ENCODE results near the gene NR2C2AP.

NR2C2AP gene

DNA sequence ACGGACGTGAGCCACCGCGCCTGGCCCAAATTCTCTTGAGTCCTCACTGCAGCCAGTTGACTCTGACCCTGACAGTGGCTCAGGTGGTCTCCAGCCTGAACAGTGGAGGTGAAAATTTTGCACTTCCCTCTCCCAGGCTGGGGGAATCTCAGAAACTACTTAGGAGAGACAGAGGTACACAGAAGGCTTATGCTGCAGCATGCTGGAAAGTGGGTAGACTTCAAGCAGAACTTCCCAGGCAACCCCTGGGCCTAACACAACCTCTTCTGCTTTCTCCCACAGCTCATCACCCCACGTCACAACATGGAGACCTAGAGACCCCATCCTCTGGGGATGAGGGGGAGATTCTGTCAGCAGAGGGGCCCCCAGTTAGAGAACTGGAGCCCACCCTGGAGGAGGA, 23.0 kb upstream of the NR2C2AP start:
- TF ChIP-seq, protein P1, sequence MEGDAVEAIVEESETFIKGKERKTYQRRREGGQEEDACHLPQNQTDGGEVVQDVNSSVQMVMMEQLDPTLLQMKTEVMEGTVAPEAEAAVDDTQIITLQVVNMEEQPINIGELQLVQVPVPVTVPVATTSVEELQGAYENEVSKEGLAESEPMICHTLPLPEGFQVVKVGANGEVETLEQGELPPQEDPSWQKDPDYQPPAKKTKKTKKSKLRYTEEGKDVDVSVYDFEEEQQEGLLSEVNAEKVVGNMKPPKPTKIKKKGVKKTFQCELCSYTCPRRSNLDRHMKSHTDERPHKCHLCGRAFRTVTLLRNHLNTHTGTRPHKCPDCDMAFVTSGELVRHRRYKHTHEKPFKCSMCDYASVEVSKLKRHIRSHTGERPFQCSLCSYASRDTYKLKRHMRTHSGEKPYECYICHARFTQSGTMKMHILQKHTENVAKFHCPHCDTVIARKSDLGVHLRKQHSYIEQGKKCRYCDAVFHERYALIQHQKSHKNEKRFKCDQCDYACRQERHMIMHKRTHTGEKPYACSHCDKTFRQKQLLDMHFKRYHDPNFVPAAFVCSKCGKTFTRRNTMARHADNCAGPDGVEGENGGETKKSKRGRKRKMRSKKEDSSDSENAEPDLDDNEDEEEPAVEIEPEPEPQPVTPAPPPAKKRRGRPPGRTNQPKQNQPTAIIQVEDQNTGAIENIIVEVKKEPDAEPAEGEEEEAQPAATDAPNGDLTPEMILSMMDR (conservative IDR thresholded peaks at IDR 0.05; ENCODE audit: low read depth, low read length): no peak
- H3K27me3 ChIP-seq (ENCODE audit: insufficient read depth, low read depth): peaks cover 8% of the 10 kb centered on the region; the same call in 1 of the 2 replicates
- H3K4me2 ChIP-seq: no peak overlapping the region
- no peaks in the 10 kb centered on the region for H4K20me1 ChIP-seq (ENCODE audit: insufficient read depth)
- H3K36me3 ChIP-seq (ENCODE audit: insufficient read depth): no peaks in the 10 kb centered on the region
- H3K79me2 ChIP-seq (ENCODE audit: insufficient read depth, low read depth): no peaks in the 10 kb centered on the region
- H2AFZ ChIP-seq (ENCODE audit: low read depth): no peak overlapping the region
- H3K4me1 ChIP-seq (ENCODE audit: low read depth, poor library complexity, severe bottlenecking): no peaks in the 10 kb centered on the region
- no peak overlapping the region for H3K4me3 ChIP-seq (IDR thresholded peaks at IDR 0.05; ENCODE audit: insufficient read depth, low read depth, low read length)
- H3K9ac ChIP-seq: no peak overlapping the region
- H3K27ac ChIP-seq: no peak overlapping the region

DNA sequence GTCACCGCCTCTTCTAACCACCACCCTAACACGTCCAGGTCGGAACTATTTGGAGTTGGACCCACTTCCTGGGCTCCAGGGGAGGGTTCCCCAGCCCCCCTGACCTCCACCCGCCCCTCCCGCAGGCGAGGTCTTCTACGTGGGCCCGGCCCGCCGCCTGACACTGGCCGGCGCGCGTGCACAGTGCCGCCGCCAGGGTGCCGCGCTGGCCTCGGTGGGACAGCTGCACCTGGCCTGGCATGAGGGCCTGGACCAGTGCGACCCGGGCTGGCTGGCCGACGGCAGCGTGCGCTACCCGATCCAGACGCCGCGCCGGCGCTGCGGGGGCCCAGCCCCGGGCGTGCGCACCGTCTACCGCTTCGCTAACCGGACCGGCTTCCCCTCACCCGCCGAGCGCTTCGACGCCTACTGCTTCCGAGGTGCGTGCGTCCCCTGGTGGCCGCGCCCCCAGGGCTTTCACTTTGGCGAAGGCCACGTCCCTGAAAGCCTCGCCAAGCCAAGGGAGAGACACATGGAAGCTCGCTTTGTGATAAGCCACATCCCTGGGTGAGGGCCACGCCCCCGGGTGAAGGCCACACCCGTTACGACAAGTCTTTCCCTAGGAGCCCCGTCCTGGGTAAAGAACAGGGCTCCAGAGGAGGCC, 21.8 kb upstream of the NR2C2AP start:
- H3K27me3 ChIP-seq (ENCODE audit: insufficient read depth, low read depth): peaks cover 11% of the 10 kb centered on the region; the same call in 1 of the 2 replicates
- TF ChIP-seq, protein P1 (conservative IDR thresholded peaks at IDR 0.05; ENCODE audit: low read depth, low read length): no peak
- H3K4me1 ChIP-seq (ENCODE audit: low read depth, poor library complexity, severe bottlenecking): no peaks in the 10 kb centered on the region
- H2AFZ ChIP-seq (ENCODE audit: low read depth): no peak overlapping the region
- H4K20me1 ChIP-seq (ENCODE audit: insufficient read depth): no peaks in the 10 kb centered on the region
- no peaks in the 10 kb centered on the region for H3K36me3 ChIP-seq (ENCODE audit: insufficient read depth)
- H3K4me2 ChIP-seq: no peak overlapping the region
- no peak overlapping the region for H3K9ac ChIP-seq
- no peak overlapping the region for H3K4me3 ChIP-seq (IDR thresholded peaks at IDR 0.05; ENCODE audit: insufficient read depth, low read depth, low read length)
- H3K27ac ChIP-seq: no peak overlapping the region
- H3K79me2 ChIP-seq (ENCODE audit: insufficient read depth, low read depth): no peaks in the 10 kb centered on the region

DNA sequence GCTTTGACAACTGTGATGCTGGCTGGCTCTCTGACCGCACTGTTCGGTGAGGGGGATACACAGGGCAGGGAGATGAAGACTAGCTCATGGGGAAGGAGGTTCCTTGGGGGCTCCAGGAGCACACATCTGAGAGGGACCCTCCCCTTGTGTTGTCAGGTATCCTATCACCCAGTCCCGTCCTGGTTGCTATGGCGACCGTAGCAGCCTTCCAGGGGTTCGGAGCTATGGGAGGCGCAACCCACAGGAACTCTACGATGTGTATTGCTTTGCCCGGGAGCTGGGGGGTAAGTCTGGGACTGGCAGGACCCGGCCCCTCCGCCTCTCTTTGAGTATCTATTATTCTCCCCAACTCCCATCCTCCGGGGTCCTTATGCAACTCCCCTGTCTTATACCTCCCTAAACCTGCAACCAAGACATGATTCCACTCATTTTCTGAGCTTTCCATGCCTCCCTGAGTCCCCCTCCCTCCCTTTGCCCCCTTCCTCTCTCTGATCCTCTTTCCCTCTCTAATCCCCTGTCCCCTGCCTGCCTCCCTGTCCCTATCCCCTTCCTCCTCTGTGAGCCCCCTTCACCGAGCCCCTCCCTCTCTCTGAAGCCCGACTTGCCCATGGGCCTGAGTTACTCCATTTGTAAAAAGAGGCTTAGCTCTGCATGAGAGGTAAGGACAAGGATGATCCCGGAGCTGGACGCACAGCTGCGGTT, 21.1 kb upstream of the NR2C2AP start:
- no peaks in the 10 kb centered on the region for H3K36me3 ChIP-seq (ENCODE audit: insufficient read depth)
- peaks cover 6% of the 10 kb centered on the region; the same call in 1 of the 2 replicates for H3K27me3 ChIP-seq (ENCODE audit: insufficient read depth, low read depth)
- H2AFZ ChIP-seq (ENCODE audit: low read depth): no peak overlapping the region
- no peak overlapping the region for H3K27ac ChIP-seq
- H3K79me2 ChIP-seq (ENCODE audit: insufficient read depth, low read depth): no peaks in the 10 kb centered on the region
- H3K4me2 ChIP-seq: no peak overlapping the region
- H3K9ac ChIP-seq: no peak overlapping the region
- H3K4me3 ChIP-seq (IDR thresholded peaks at IDR 0.05; ENCODE audit: insufficient read depth, low read depth, low read length): no peak overlapping the region
- H4K20me1 ChIP-seq (ENCODE audit: insufficient read depth): no peaks in the 10 kb centered on the region
- H3K4me1 ChIP-seq (ENCODE audit: low read depth, poor library complexity, severe bottlenecking): no peaks in the 10 kb centered on the region
- TF ChIP-seq, protein P1 (conservative IDR thresholded peaks at IDR 0.05; ENCODE audit: low read depth, low read length): no peak

DNA sequence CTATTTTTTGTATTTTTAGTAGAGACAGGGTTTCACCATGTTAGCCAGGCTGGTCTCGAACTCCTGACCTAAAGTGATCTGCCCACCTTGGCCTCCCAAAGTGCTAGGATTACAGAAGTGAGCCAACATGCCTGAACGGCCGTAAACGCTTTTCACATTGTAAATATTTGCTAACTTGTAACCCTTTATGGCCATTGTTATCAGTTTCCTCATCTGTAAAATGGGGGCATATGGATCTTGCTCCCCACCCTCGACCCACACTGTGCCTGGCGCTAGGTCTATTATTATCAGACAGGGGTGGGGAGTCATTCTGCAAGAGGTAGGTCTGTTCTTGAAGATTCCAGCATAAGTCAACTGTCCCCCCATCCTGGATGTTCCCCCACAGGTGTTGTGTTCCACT, 20.4 kb upstream of the NR2C2AP start:
- Histone ChIP-seq H2AFZ (ENCODE audit: low read depth) (no peak overlapping the region), H3K4me1 (ENCODE audit: low read depth, poor library complexity, severe bottlenecking) (no peaks in the 10 kb centered on the region), H3K27me3 (ENCODE audit: insufficient read depth, low read depth) (peaks cover 6% of the 10 kb centered on the region; the same call in 1 of the 2 replicates), H3K9ac (no peak overlapping the region), H3K4me2 (no peak overlapping the region), H3K36me3 (ENCODE audit: insufficient read depth) (no peaks in the 10 kb centered on the region), H4K20me1 (ENCODE audit: insufficient read depth) (no peaks in the 10 kb centered on the region), H3K4me3 (IDR thresholded peaks at IDR 0.05; ENCODE audit: insufficient read depth, low read depth, low read length) (no peak overlapping the region), H3K79me2 (ENCODE audit: insufficient read depth, low read depth) (no peaks in the 10 kb centered on the region), H3K27ac (no peak overlapping the region)
- TF ChIP-seq, protein P1 (conservative IDR thresholded peaks at IDR 0.05; ENCODE audit: low read depth, low read length): no peak
